ENCODE measurements around the gene AOPEP.

- TF ChIP-seq CTCF (IDR thresholded peaks at IDR 0.05; ENCODE audit: low read length) (no peak), EZH2 (optimal IDR thresholded peaks at IDR 0.05; ENCODE audit: low read depth, low read length) (no peak)
Observed at GRCh38 chr9:94919376-94920098, 193.0 kb downstream of the AOPEP start.

Data from MM.1S (cell line).